Vagina (tissue), 2 donors: ENCODE measurements around the gene FRS2. TPM values are rescaled to one million over a fixed set of nuclear protein-coding genes. Genes with fewer than 3 reads are reported as not detected.
A peak's percentile ranks its signal among the peaks of the same experiment; 100 is the strongest.

Source experiments
- DNase-seq, 2 donors: peaks; one replicate each; pipeline ENCODE4 v3.0.0-alpha.2; 2017; ENCODE audit errors: extremely low spot score in 2 of 2
- H3K27ac ChIP-seq: fragments of 200-600 bp; sonication (generic); one replicate; pipeline ENCODE4 v1.5.1; 2019
- H3K27me3 ChIP-seq: fragments of 200-600 bp; sonication (generic); one replicate; pipeline ENCODE4 v1.5.1; 2019
- H3K36me3 ChIP-seq, 2 donors: fragments of 200-600 bp; sonication (generic); one replicate each; pipeline ENCODE4 v1.5.1; 2017 to 2019
- H3K4me1 ChIP-seq: fragments of 200-600 bp; sonication (generic); one replicate; pipeline ENCODE4 v1.5.1; 2019
- H3K4me3 ChIP-seq, 2 donors: fragments of 200-600 bp; sonication (generic); 1 replicate in 1 of 2; 2 replicates in 1 of 2; pipeline ENCODE4 v1.5.1; 2016 to 2019
- H3K9me3 ChIP-seq: fragments of 200-600 bp; sonication (generic); one replicate; pipeline ENCODE4 v1.5.1; 2019
- CTCF ChIP-seq, 3 experiments: fragments of 450-650 bp in 2 of 3; fragments of 200-600 bp in 1 of 3; sonication (generic) in 1 of 3; IDR thresholded peaks; one replicate each; pipeline ENCODE4 v1.5.1; 2017 to 2019; ENCODE audit warnings: antibody characterized with exemption in 3 of 3, mild to moderate bottlenecking in 2 of 3, moderate library complexity in 2 of 3
- POLR2A ChIP-seq, 2 donors: fragments of 450-650 bp; IDR thresholded peaks; one replicate each; pipeline ENCODE4 v1.6.1; 2017; ENCODE audit warnings: antibody characterized with exemption in 2 of 2, mild to moderate bottlenecking in 2 of 2, moderate library complexity in 2 of 2
- POLR2AphosphoS5 ChIP-seq, 2 donors: sonication (generic); formaldehyde crosslinking; IDR thresholded peaks; one replicate each; pipeline ENCODE4 v1.9.0; 2017; ENCODE audit warnings: antibody characterized with exemption in 2 of 2, mild to moderate bottlenecking in 2 of 2, low read depth in 1 of 2; ENCODE audit not compliant: insufficient read depth in 1 of 2
- intact Hi-C: fragments of 100-400 bp; cut with DNase I; formaldehyde crosslinking; loops from one replicate; pipeline ENCODE4 v1.15.1; 2023
- total RNA-seq: library from RNA; depleted of rRNA; stranded (reverse); fragments of >200 nt; gene quantifications from one replicate; pipeline ENCODE4 v1.2.3, GENCODE V29; 2016

The FRS2 gene
- total RNA-seq, 1 donor from 2014 or later, result 44.0 TPM

- H3K36me3 ChIP-seq, result peaks cover 0 to 14% of the 10 kb centered on the region in 2 donors
- no peaks in the 10 kb centered on the region for H3K27me3 ChIP-seq
- intact Hi-C loops, result no loop called here
- DNase-seq, result no peak
- no peaks in the 10 kb centered on the region for H3K9me3 ChIP-seq
- H3K4me1 ChIP-seq, result peaks cover 11% of the 10 kb centered on the region
- H3K4me3 ChIP-seq, result no peak overlapping the region
- TF ChIP-seq POLR2A (IDR thresholded peaks at IDR 0.05) (no peak), POLR2AphosphoS5 (IDR thresholded peaks at IDR 0.05; ENCODE audit: insufficient read depth in 1 of 2, low read depth in 1 of 2) (no peak), CTCF (IDR thresholded peaks at IDR 0.05) (no peak)
- no peak overlapping the region for H3K27ac ChIP-seq
These were observed 113.0 kb downstream of the FRS2 start for GRCh38 chr12:69583203-69583602.

- Histone ChIP-seq H3K4me3 (peak within 1 kb of the TSS; percentile 72 to 83), H3K9me3 (no peaks in the 10 kb centered on the region), H3K27me3 (no peaks in the 10 kb centered on the region), H3K4me1 (peaks cover 11% of the 10 kb centered on the region), H3K27ac (peak within 1 kb of the TSS; percentile 83), H3K36me3 (peaks cover 0 to 35% of the 10 kb centered on the region in 2 donors)
- peak in 1 of 2 donors; percentile 36 for TF ChIP-seq POLR2A (IDR thresholded peaks at IDR 0.05)
- peak in 2 of 3 experiments; percentile 4 to 22 for TF ChIP-seq CTCF (IDR thresholded peaks at IDR 0.05)
- peak; percentile 95 to 97 for TF ChIP-seq POLR2AphosphoS5 (IDR thresholded peaks at IDR 0.05; ENCODE audit: insufficient read depth in 1 of 2, low read depth in 1 of 2)
- DNase-seq, result peak in 1 of 2 donors; percentile 97
- intact Hi-C loops, result no loop called here
These were observed 115.2 kb downstream of the FRS2 start, which contains the start of gene CCT2 for GRCh38 chr12:69585189-69586062. Gene CCT2, plus strand, starts transcription at chr12:69585459. Its CDS starts 63 bp downstream, at chr12:69585522.

GRCh38 chr12:69588527-69588926 lies 118.3 kb downstream of the FRS2 start:
- Histone ChIP-seq H3K4me1 (peaks cover 11% of the 10 kb centered on the region), H3K36me3 (peaks cover 0 to 64% of the 10 kb centered on the region in 2 donors), H3K4me3 (no peak overlapping the region), H3K27ac (no peak overlapping the region), H3K27me3 (no peaks in the 10 kb centered on the region), H3K9me3 (no peaks in the 10 kb centered on the region)
- TF ChIP-seq POLR2A (IDR thresholded peaks at IDR 0.05), result no peak
- no peak for TF ChIP-seq POLR2AphosphoS5 (IDR thresholded peaks at IDR 0.05; ENCODE audit: insufficient read depth in 1 of 2, low read depth in 1 of 2)
- TF ChIP-seq CTCF (IDR thresholded peaks at IDR 0.05), result no peak
- intact Hi-C loops, result no loop called here
- no peak for DNase-seq

GRCh38 chr12:69589082-69589481 lies 118.9 kb downstream of the FRS2 start:
- DNase-seq, result no peak
- intact Hi-C loops, result no loop called here
- Histone ChIP-seq H3K9me3 (no peaks in the 10 kb centered on the region), H3K27ac (no peak overlapping the region), H3K4me1 (peaks cover 11% of the 10 kb centered on the region), H3K36me3 (peaks cover 0 to 69% of the 10 kb centered on the region in 2 donors), H3K27me3 (no peaks in the 10 kb centered on the region), H3K4me3 (no peak overlapping the region)
- no peak for TF ChIP-seq POLR2AphosphoS5 (IDR thresholded peaks at IDR 0.05; ENCODE audit: insufficient read depth in 1 of 2, low read depth in 1 of 2)
- no peak for TF ChIP-seq POLR2A (IDR thresholded peaks at IDR 0.05)
- TF ChIP-seq CTCF (IDR thresholded peaks at IDR 0.05), result no peak

- Histone ChIP-seq H3K4me3 (no peak overlapping the region), H3K36me3 (peaks cover 0 to 85% of the 10 kb centered on the region in 2 donors), H3K9me3 (no peaks in the 10 kb centered on the region), H3K27ac (no peak overlapping the region), H3K27me3 (no peaks in the 10 kb centered on the region), H3K4me1 (no peaks in the 10 kb centered on the region)
- DNase-seq, result no peak
- TF ChIP-seq POLR2A (IDR thresholded peaks at IDR 0.05) (no peak), POLR2AphosphoS5 (IDR thresholded peaks at IDR 0.05; ENCODE audit: insufficient read depth in 1 of 2, low read depth in 1 of 2) (no peak), CTCF (IDR thresholded peaks at IDR 0.05) (no peak)
- intact Hi-C loops, result no loop called here
These were observed 125.5 kb downstream of the FRS2 start for GRCh38 chr12:69595689-69596088.
